ENCODE data around the gene STK32A.

The STK32A gene

DNA sequence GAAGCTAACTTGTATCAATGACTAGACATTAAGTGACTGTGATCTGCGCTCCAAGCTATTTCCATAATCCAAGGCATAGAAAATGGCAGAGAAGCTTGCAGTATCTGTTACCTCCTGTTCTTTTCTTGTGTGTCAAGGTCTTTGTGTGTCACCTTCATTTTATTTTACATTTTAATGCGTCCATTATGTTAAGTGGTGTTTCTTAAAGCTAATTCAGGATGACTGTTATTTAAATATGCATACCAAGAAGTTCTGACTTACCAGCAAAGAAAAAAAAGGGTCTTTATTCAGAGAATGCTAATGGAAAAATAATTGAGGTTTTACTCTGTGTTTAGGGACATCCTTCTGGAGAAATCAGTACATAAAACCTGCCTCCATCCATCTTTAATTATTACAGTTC, 52.3 kb downstream of the STK32A start:
- Histone ChIP-seq H3K9ac (ENCODE audit: low read length) (no peak overlapping the region), H3K4me1 (ENCODE audit: insufficient read depth, low read length, severe bottlenecking) (no peaks in the 10 kb centered on the region), H3K79me2 (ENCODE audit: insufficient read depth, low read length) (no peaks in the 10 kb centered on the region), H2AFZ (ENCODE audit: low read length) (no peak overlapping the region), H3K27ac (ENCODE audit: low read depth, low read length, poor library complexity, severe bottlenecking) (no peak overlapping the region), H3K36me3 (ENCODE audit: insufficient read depth, low read length) (no peaks in the 10 kb centered on the region), H3F3A (ENCODE audit: insufficient read depth, low read length) (no peaks in the 10 kb centered on the region), H4K20me1 (ENCODE audit: insufficient read depth, low read length) (no peaks in the 10 kb centered on the region), H3K4me2 (ENCODE audit: low read length) (no peak overlapping the region), H3K4me3 (ENCODE audit: low read depth, low read length, poor library complexity, severe bottlenecking) (no peak overlapping the region), H3K27me3 (ENCODE audit: insufficient read depth, low read length) (no peaks in the 10 kb centered on the region), H3K9me3 (ENCODE audit: low read length) (no peaks in the 10 kb centered on the region), H3K9me2 (ENCODE audit: low read depth, low read length) (no peaks in the 10 kb centered on the region)
- TF ChIP-seq EZH2 (IDR thresholded peaks at IDR 0.05; ENCODE audit: borderline replicate concordance, low read length): no peak
- TF ChIP-seq, protein P1, sequence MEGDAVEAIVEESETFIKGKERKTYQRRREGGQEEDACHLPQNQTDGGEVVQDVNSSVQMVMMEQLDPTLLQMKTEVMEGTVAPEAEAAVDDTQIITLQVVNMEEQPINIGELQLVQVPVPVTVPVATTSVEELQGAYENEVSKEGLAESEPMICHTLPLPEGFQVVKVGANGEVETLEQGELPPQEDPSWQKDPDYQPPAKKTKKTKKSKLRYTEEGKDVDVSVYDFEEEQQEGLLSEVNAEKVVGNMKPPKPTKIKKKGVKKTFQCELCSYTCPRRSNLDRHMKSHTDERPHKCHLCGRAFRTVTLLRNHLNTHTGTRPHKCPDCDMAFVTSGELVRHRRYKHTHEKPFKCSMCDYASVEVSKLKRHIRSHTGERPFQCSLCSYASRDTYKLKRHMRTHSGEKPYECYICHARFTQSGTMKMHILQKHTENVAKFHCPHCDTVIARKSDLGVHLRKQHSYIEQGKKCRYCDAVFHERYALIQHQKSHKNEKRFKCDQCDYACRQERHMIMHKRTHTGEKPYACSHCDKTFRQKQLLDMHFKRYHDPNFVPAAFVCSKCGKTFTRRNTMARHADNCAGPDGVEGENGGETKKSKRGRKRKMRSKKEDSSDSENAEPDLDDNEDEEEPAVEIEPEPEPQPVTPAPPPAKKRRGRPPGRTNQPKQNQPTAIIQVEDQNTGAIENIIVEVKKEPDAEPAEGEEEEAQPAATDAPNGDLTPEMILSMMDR (IDR thresholded peaks at IDR 0.05; ENCODE audit: low read length): no peak

DNA sequence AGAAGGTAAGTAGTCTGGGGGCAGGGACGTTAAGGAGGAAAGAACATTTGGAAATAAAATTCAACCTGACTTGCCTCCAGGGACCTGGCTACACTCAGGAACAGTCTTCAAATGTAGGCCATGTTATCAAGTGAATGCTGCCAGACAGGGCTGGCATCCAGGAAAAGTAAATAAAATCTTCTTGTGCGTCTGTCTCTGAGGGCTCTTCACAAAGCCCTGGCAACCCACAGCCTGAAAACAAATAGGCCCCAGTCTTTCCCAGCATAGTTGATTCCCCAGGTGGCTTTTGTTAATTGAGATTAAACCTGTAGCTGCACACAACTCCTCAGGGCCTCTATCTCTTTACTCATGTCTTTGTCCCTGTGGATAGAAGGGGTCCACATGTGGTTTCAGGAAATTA, 55.4 kb downstream of the STK32A start:
- Histone ChIP-seq H3F3A (ENCODE audit: insufficient read depth, low read length) (no peaks in the 10 kb centered on the region), H3K4me2 (ENCODE audit: low read length) (no peak overlapping the region), H3K4me1 (ENCODE audit: insufficient read depth, low read length, severe bottlenecking) (no peaks in the 10 kb centered on the region), H3K36me3 (ENCODE audit: insufficient read depth, low read length) (no peaks in the 10 kb centered on the region), H2AFZ (ENCODE audit: low read length) (no peak overlapping the region), H3K9ac (ENCODE audit: low read length) (no peak overlapping the region), H3K27me3 (ENCODE audit: insufficient read depth, low read length) (no peaks in the 10 kb centered on the region), H3K4me3 (ENCODE audit: low read depth, low read length, poor library complexity, severe bottlenecking) (no peak overlapping the region), H3K9me3 (ENCODE audit: low read length) (no peaks in the 10 kb centered on the region), H4K20me1 (ENCODE audit: insufficient read depth, low read length) (no peaks in the 10 kb centered on the region), H3K79me2 (ENCODE audit: insufficient read depth, low read length) (no peaks in the 10 kb centered on the region), H3K27ac (ENCODE audit: low read depth, low read length, poor library complexity, severe bottlenecking) (no peak overlapping the region), H3K9me2 (ENCODE audit: low read depth, low read length) (no peaks in the 10 kb centered on the region)
- no peak for TF ChIP-seq EZH2 (IDR thresholded peaks at IDR 0.05; ENCODE audit: borderline replicate concordance, low read length)
- TF ChIP-seq, protein P1 (IDR thresholded peaks at IDR 0.05; ENCODE audit: low read length): no peak

DNA sequence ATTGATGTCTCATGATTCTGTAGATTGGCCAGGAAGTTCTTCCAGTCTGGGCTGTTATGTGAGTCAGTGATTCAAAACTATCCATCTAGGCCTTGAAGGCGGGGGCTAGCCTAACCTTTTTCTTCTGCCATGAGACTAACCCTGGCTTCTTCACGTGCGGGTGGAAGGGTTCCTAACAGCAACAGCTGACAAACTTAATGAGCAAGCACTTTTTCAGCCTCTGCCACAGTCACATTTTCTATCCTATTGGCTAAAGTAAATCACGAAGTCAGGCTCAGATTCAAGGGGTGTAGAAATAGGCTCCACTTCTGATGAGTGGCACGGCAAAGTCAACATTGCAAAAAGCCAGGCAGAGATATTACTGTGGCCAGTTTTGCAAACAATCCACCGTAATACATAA, 68.4 kb downstream of the STK32A start:
- Histone ChIP-seq H3K79me2 (ENCODE audit: insufficient read depth, low read length) (no peaks in the 10 kb centered on the region), H2AFZ (ENCODE audit: low read length) (no peak overlapping the region), H3K4me1 (ENCODE audit: insufficient read depth, low read length, severe bottlenecking) (no peaks in the 10 kb centered on the region), H3F3A (ENCODE audit: insufficient read depth, low read length) (no peaks in the 10 kb centered on the region), H3K9me2 (ENCODE audit: low read depth, low read length) (no peaks in the 10 kb centered on the region), H3K27ac (ENCODE audit: low read depth, low read length, poor library complexity, severe bottlenecking) (no peak overlapping the region), H3K9ac (ENCODE audit: low read length) (no peak overlapping the region), H3K9me3 (ENCODE audit: low read length) (no peaks in the 10 kb centered on the region), H3K36me3 (ENCODE audit: insufficient read depth, low read length) (no peaks in the 10 kb centered on the region), H3K4me2 (ENCODE audit: low read length) (no peak overlapping the region), H4K20me1 (ENCODE audit: insufficient read depth, low read length) (no peaks in the 10 kb centered on the region), H3K4me3 (ENCODE audit: low read depth, low read length, poor library complexity, severe bottlenecking) (no peak overlapping the region), H3K27me3 (ENCODE audit: insufficient read depth, low read length) (no peaks in the 10 kb centered on the region)
- TF ChIP-seq, protein P1 (IDR thresholded peaks at IDR 0.05; ENCODE audit: low read length): no peak
- TF ChIP-seq EZH2 (IDR thresholded peaks at IDR 0.05; ENCODE audit: borderline replicate concordance, low read length): no peak
